BJ (cell line): Measurements from ENCODE around the gene TNFRSF9. TPM values are rescaled to one million over a fixed set of nuclear protein-coding genes. Genes with fewer than 3 reads are reported as not detected.

Source experiments
- CTCF ChIA-PET: fragments of 350-600 bp; formaldehyde crosslinking; extraction: SDS; loops from one replicate; lab custom pipeline; 2021; ENCODE audit warnings: antibody characterized with exemption, inconsistent platforms; lab: Yijun Ruan, JAX
- POLR2A ChIA-PET: fragments of 300-600 bp; sonication (Branson Sonifier 250); formaldehyde crosslinking; extraction: SDS; loops from one replicate; lab custom pipeline; 2021; ENCODE audit warnings: antibody characterized with exemption; lab: Charles Lee
- DNase-seq: peaks from one replicate; pipeline ENCODE4 v3.0.0-alpha.2; 2011; ENCODE audit warnings: low read depth
- H3K27me3 ChIP-seq: 2 replicates; pipeline ENCODE4 v1.6.0; 2011; ENCODE audit warnings: low read length; ENCODE audit not compliant: control insufficient read depth, insufficient read depth
- H3K36me3 ChIP-seq: 2 replicates; pipeline ENCODE4 v1.5.1; 2011; ENCODE audit warnings: low read length; ENCODE audit not compliant: control insufficient read depth, insufficient read depth
- H3K4me3 ChIP-seq: 2 replicates; pipeline ENCODE4 v1.5.1; 2011; ENCODE audit warnings: low read depth, mild to moderate bottlenecking, control low read depth, low read length
- polyA plus RNA-seq: library from polyadenylated mRNA; depleted of rRNA; stranded (reverse); fragments of >200 nt; gene quantifications from 2 replicates; pipeline ENCODE4 v1.2.3, GENCODE V29; 2011
- TF ChIP-seq, protein P1 (sequence below): IDR thresholded peaks from 2 replicates; pipeline ENCODE4 v1.5.1; 2011; ENCODE audit warnings: low read depth, mild to moderate bottlenecking, control low read depth, inconsistent platforms, low read length, moderate library complexity; ENCODE audit not compliant: insufficient read depth

Gene TNFRSF9
- polyA plus RNA-seq, 1 experiment = not detected

DNA sequence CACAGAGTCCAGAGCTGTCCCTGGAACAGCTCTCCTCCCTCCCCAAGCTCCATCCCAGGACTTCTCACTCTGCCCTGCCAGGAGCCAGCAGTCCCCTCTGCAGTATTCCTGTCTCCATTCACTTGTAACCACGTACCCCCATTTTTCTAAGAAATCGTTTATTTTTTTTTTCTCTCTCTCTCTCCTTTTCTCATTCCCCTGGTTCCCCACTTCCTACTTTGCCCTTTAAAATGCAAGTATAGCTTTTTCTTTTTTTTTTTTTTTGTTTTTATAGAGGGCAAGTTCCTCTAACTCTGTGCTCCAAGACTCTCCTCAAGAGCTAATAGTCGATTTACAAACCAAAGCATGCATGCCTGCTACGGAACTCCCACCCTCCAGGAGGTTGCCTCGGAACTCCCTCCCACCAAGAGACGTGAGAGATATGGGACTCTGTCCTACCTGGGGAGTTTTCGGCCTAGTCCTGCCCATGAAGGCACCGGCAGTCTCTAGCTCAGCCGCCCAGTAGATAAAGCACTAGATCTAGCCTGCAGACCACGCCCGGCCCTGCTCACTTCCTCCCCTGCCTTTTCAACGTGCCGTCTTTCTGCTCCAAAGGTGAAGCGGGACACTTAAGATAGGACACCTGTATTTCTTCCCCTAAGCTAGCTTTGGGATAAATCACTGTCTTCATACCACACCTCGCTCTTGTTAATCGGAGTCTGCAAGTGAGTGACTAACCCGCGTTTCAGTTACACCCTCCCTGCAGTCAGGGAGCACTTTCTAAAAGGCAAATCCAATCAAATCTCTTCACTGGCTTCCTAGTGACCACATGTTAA lies 27.7 kb downstream of the TNFRSF9 start:
- Histone ChIP-seq H3K36me3 (no peaks in the 10 kb centered on the region), H3K27me3 (peaks cover 2% of the 10 kb centered on the region; the same call in 1 of the 2 replicates), H3K4me3 (no peak overlapping the region)
- TF ChIP-seq, protein P1, sequence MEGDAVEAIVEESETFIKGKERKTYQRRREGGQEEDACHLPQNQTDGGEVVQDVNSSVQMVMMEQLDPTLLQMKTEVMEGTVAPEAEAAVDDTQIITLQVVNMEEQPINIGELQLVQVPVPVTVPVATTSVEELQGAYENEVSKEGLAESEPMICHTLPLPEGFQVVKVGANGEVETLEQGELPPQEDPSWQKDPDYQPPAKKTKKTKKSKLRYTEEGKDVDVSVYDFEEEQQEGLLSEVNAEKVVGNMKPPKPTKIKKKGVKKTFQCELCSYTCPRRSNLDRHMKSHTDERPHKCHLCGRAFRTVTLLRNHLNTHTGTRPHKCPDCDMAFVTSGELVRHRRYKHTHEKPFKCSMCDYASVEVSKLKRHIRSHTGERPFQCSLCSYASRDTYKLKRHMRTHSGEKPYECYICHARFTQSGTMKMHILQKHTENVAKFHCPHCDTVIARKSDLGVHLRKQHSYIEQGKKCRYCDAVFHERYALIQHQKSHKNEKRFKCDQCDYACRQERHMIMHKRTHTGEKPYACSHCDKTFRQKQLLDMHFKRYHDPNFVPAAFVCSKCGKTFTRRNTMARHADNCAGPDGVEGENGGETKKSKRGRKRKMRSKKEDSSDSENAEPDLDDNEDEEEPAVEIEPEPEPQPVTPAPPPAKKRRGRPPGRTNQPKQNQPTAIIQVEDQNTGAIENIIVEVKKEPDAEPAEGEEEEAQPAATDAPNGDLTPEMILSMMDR = no peak
- POLR2A ChIA-PET = no interaction called here
- CTCF ChIA-PET = interaction anchor here (0.6 to 1.1 kb wide), 2 partner anchors 9 to 23 kb away, joined by 3 to 5 read pairs; no protein-coding TSS in a partner anchor
- no peak for DNase-seq

DNA sequence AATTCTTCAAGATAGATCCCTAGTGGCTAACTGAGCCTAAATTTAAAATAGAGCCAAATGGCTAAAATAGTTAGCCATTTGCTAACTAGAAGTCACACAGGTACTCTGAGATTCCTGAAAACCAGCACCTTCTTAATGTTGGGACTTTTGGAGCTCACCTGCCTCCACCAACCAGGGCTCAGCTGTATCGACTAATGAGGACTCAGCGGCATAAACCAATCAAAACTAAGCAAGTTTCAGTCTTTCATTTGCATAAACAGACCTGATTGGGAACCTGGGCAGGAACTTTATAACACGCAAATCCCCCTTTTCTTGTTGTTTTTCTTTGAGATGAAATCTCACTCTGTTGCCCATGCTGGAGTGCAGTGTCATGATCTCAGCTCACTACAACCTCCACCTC lies 28.5 kb downstream of the TNFRSF9 start:
- CTCF ChIA-PET = interaction anchor here (0.6 to 1.1 kb wide), 3 partner anchors 9 to 22 kb away, joined by 3 to 5 read pairs (median 3); no protein-coding TSS in a partner anchor
- Histone ChIP-seq H3K27me3 (peaks cover 2% of the 10 kb centered on the region; the same call in 1 of the 2 replicates), H3K36me3 (no peaks in the 10 kb centered on the region), H3K4me3 (no peak overlapping the region)
- TF ChIP-seq, protein P1 = no peak
- no peak for DNase-seq
- POLR2A ChIA-PET = no interaction called here

DNA sequence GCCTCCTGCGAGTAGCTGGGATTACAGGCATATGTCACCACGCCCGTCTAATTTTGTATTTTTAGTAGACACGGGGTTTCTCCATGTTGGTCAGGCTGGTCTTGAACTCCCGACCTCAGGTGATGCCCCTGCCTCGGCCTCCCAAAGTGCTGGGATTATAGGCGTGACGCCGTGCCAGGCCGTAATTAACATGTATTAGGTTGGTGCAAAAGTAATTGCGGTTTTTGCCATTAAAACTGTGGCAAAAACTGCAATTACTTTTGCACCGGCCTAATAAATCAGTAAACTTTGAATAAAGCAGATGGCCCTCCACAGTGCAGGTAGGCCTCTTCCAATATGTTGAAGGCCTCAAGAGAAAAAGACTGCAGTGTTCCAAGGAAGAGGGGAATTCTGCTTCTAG lies 35.4 kb downstream of the TNFRSF9 start:
- POLR2A ChIA-PET = no interaction called here
- CTCF ChIA-PET = interaction anchor here (0.7 to 9.1 kb wide), 5 partner anchors 12 to 1479 kb away, joined by 3 to 66 read pairs (median 3); no protein-coding TSS in a partner anchor
- DNase-seq = no peak
- Histone ChIP-seq H3K27me3 (peaks cover 3% of the 10 kb centered on the region; the same call in 1 of the 2 replicates), H3K4me3 (no peak overlapping the region), H3K36me3 (no peaks in the 10 kb centered on the region)
- TF ChIP-seq, protein P1 = no peak

DNA sequence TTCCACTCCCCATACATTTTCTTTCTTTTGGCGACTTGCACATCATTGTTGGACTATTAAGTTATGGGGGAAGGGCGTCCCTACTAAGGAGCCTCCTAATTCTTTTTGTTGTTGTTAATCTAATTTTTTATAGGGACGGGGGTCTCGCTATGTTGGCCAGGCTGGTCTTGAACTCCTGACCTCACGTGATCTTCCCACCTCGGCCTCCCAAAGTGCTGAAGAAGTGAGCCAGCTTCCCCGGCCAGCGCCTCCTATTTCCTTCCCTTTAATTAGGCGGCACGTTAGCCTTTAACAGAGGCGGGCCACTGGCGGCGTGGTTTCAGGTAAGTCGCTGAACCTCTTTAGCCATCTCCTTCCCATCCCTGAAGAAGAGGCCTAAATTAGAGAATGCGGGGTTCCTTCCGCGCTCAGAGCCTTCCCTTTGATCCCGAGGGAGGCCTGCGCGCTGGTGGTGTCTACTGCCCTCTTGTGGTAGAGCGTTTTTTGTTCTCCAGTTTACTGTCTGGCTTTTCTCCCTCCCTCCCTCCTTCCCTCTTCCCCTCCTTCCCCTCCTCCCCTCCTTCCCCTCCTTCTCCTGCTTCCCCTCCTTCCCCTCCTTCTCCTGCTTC lies 38.1 kb downstream of the TNFRSF9 start:
- DNase-seq = no peak
- no peak overlapping the region for H3K4me3 ChIP-seq
- ChIA-PET POLR2A (no interaction called here), CTCF (interaction anchor here (0.6 to 9.1 kb wide), 5 partner anchors 13 to 235 kb away, joined by 3 to 66 read pairs (median 3); no protein-coding TSS in a partner anchor)
- H3K36me3 ChIP-seq = no peaks in the 10 kb centered on the region
- H3K27me3 ChIP-seq = peaks cover 3% of the 10 kb centered on the region; the same call in 1 of the 2 replicates
- TF ChIP-seq, protein P1 = peak; percentile 82

DNA sequence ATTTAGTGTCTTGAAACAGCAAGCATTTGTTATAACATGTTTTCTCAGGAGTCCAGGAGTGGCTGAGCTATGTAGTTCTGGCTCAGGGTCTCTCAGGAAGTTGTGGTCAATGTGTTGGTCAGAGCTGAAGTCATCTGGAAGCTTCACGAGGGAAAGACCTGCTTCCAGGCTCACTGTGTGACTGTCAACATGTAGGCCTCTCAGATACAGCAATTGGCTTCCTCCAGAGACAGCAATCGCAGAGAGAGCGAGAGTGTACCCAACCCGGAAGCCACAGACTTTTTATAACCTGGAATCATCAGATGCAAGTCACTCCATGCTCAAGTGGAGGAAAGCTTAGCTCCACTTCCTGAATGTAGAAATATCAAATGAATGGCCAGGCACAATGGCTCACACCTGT lies 40.9 kb downstream of the TNFRSF9 start:
- H3K27me3 ChIP-seq = peaks cover 3% of the 10 kb centered on the region; the same call in 1 of the 2 replicates
- TF ChIP-seq, protein P1 = no peak
- CTCF ChIA-PET = interaction anchor here (0.9 to 9.1 kb wide), 3 partner anchors 18 to 232 kb away, joined by 3 to 66 read pairs (median 3); no protein-coding TSS in a partner anchor
- POLR2A ChIA-PET = no interaction called here
- no peaks in the 10 kb centered on the region for H3K36me3 ChIP-seq
- no peak overlapping the region for H3K4me3 ChIP-seq
- no peak for DNase-seq
